A549 (cell line): ENCODE data around the gene OSBPL9.

Experiments used
- CEBPB ChIP-seq, 2 experiments: fragments of >200 bp in 1 of 2; sonication (Bioruptor Twin) in 1 of 2; formaldehyde crosslinking in 1 of 2; IDR thresholded peaks; 2 replicates each; pipeline ENCODE4 v1.6.1; 2012 to 2016
- CTCF ChIP-seq: fragments of >200 bp; sonication (Bioruptor Twin); formaldehyde crosslinking; IDR thresholded peaks from 3 replicates; pipeline ENCODE4 v1.5.1; 2016
- FOSB ChIP-seq: fragments of 250-450 bp; sonication (Bioruptor Pico); IDR thresholded peaks from 2 replicates; pipeline ENCODE4 v1.5.0; 2020; ENCODE audit warnings: mild to moderate bottlenecking, moderate library complexity
- FOXS1 ChIP-seq: fragments of 250-450 bp; sonication (Bioruptor Pico); IDR thresholded peaks from 2 replicates; pipeline ENCODE4 v1.5.0; 2020; ENCODE audit warnings: mild to moderate bottlenecking, moderate library complexity
- HDAC2 ChIP-seq: fragments of 200-600 bp; sonication (generic); IDR thresholded peaks from 2 replicates; pipeline ENCODE4 v1.6.1; 2016
- MAFK ChIP-seq: fragments of 450-650 bp; IDR thresholded peaks from 2 replicates; pipeline ENCODE4 v1.6.1; 2014; ENCODE audit not compliant: partially characterized antibody
- POLR2A ChIP-seq: IDR thresholded peaks from 2 replicates; pipeline ENCODE4 v1.6.1; 2012; ENCODE audit warnings: mild to moderate bottlenecking, low read length
- RAD21 ChIP-seq, 2 experiments: fragments of >200 bp in 1 of 2; sonication (Bioruptor Twin) in 1 of 2; formaldehyde crosslinking in 1 of 2; IDR thresholded peaks in 1 of 2; conservative IDR thresholded peaks in 1 of 2; 2 replicates in 1 of 2; 3 replicates in 1 of 2; pipeline ENCODE4 v1.6.1; 2012 to 2018; ENCODE audit warnings: inconsistent platforms in 1 of 2
- TF ChIP-seq, protein P1 (sequence below): fragments of 200-600 bp; sonication (generic); IDR thresholded peaks from 2 replicates; pipeline ENCODE4 v1.6.1; 2016; ENCODE audit warnings: antibody characterized with exemption, mild to moderate bottlenecking, moderate library complexity
- TF ChIP-seq, protein P2 (sequence below): fragments of 450-650 bp; IDR thresholded peaks from 2 replicates; pipeline ENCODE4 v1.6.1; 2014; ENCODE audit warnings: antibody characterized with exemption
- TF ChIP-seq, protein P3 (sequence below): IDR thresholded peaks from 2 replicates; pipeline ENCODE4 v1.6.1; 2012

GRCh38 chr1:51610637-51611036 lies 6.3 kb upstream of the OSBPL9 start:
- no peak for TF ChIP-seq CTCF
- TF ChIP-seq MAFK = no peak
- TF ChIP-seq, protein P1, sequence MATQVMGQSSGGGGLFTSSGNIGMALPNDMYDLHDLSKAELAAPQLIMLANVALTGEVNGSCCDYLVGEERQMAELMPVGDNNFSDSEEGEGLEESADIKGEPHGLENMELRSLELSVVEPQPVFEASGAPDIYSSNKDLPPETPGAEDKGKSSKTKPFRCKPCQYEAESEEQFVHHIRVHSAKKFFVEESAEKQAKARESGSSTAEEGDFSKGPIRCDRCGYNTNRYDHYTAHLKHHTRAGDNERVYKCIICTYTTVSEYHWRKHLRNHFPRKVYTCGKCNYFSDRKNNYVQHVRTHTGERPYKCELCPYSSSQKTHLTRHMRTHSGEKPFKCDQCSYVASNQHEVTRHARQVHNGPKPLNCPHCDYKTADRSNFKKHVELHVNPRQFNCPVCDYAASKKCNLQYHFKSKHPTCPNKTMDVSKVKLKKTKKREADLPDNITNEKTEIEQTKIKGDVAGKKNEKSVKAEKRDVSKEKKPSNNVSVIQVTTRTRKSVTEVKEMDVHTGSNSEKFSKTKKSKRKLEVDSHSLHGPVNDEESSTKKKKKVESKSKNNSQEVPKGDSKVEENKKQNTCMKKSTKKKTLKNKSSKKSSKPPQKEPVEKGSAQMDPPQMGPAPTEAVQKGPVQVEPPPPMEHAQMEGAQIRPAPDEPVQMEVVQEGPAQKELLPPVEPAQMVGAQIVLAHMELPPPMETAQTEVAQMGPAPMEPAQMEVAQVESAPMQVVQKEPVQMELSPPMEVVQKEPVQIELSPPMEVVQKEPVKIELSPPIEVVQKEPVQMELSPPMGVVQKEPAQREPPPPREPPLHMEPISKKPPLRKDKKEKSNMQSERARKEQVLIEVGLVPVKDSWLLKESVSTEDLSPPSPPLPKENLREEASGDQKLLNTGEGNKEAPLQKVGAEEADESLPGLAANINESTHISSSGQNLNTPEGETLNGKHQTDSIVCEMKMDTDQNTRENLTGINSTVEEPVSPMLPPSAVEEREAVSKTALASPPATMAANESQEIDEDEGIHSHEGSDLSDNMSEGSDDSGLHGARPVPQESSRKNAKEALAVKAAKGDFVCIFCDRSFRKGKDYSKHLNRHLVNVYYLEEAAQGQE = no peak
- no peak for TF ChIP-seq CEBPB (IDR thresholded peaks at IDR 0.05)
- TF ChIP-seq, protein P2, sequence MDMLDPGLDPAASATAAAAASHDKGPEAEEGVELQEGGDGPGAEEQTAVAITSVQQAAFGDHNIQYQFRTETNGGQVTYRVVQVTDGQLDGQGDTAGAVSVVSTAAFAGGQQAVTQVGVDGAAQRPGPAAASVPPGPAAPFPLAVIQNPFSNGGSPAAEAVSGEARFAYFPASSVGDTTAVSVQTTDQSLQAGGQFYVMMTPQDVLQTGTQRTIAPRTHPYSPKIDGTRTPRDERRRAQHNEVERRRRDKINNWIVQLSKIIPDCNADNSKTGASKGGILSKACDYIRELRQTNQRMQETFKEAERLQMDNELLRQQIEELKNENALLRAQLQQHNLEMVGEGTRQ = no peak
- TF ChIP-seq, protein P3, sequence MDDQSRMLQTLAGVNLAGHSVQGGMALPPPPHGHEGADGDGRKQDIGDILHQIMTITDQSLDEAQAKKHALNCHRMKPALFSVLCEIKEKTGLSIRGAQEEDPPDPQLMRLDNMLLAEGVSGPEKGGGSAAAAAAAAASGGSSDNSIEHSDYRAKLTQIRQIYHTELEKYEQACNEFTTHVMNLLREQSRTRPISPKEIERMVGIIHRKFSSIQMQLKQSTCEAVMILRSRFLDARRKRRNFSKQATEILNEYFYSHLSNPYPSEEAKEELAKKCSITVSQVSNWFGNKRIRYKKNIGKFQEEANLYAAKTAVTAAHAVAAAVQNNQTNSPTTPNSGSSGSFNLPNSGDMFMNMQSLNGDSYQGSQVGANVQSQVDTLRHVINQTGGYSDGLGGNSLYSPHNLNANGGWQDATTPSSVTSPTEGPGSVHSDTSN = no peak
- no peak for TF ChIP-seq HDAC2
- TF ChIP-seq FOSB (CRISPR knock-in tag) = no peak
- TF ChIP-seq POLR2A = no peak
- TF ChIP-seq RAD21 (conservative IDR thresholded peaks at IDR 0.05 in 1 of 2, IDR thresholded peaks at IDR 0.05 in 1 of 2) = no peak
- TF ChIP-seq FOXS1 (CRISPR knock-in tag) = no peak
